Type B pancreatic cell (in vitro differentiated cells): ENCODE data around the gene ACKR3. TPM values are rescaled to one million over a fixed set of nuclear protein-coding genes. Genes with fewer than 3 reads are reported as not detected.

Source experiments
- DNase-seq: peaks from one replicate; pipeline ENCODE4 v3.0.0; 2021; ENCODE audit warnings: mixed read lengths; ENCODE audit not compliant: unreplicated experiment; ENCODE audit errors: extremely low spot score
- H3K27ac Mint-ChIP-seq: 2 replicates; pipeline ENCODE4 v1.8.0; 2021; ENCODE audit warnings: mild to moderate bottlenecking, mixed read lengths
- H3K27me3 Mint-ChIP-seq: 2 replicates; pipeline ENCODE4 v1.8.0; 2021; ENCODE audit warnings: mixed read lengths
- H3K36me3 Mint-ChIP-seq: 2 replicates; pipeline ENCODE4 v1.8.0; 2021; ENCODE audit warnings: mixed read lengths
- H3K4me1 Mint-ChIP-seq: one replicate; pipeline ENCODE4 v1.8.0; 2021; ENCODE audit warnings: mixed read lengths; ENCODE audit not compliant: unreplicated experiment
- H3K4me3 Mint-ChIP-seq: 2 replicates; pipeline ENCODE4 v1.8.0; 2021; ENCODE audit warnings: mild to moderate bottlenecking, mixed read lengths
- H3K9me3 Mint-ChIP-seq: 2 replicates; pipeline ENCODE4 v1.8.0; 2021; ENCODE audit warnings: mixed read lengths
- total RNA-seq: library from RNA; stranded (reverse); gene quantifications from 2 replicates; pipeline ENCODE4 v1.2.1, GENCODE V29; 2021; ENCODE audit warnings: low replicate concordance
- TF ChIP-seq, protein P1 (sequence below): fragments of 200-600 bp; sonication (generic); conservative IDR thresholded peaks from 2 replicates; pipeline ENCODE4 v1.5.0; 2021; ENCODE audit warnings: antibody characterized with exemption, mild to moderate bottlenecking

ACKR3 gene
- total RNA-seq, 1 donor from 2014 or later: 44.6 TPM

DNA sequence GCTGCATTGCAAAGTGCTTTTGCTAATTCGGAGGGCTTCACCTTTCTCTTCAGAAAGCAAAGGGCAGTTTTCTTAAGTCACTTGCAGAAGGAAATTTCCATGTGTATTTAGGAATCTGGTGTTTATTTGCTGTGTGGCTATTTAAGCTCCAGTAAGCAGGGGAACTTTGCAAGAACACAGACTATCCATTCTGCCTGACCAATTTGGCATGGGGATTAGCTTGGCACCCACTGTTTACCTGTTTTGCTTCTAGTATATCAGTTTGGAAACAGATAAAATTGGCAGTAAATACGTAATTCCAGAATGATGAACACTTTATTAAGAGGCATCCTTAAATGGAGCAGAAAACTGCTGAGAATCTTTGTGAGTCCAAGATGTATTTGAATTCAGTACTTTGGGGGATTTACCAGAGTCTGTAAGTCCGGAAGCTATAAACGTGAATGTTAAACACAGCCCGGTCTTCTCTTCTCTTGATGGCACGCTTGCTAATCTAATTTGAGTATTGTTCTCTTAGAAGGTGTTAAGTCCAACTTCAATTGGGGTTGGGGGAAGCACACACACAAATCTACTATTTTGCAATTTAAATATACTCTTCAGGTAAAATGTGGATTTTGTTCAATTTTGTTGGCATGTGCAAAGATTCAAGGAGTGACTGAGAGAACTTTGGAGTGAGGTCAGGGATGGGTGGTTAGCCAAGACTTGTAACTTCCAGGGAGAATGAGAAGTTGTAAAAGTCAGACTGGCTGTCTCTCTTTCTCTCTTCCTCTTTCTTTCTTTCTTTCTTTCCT lies 650 bp downstream of the ACKR3 start:
- peaks cover 9% of the 10 kb centered on the region for H3K36me3 Mint-ChIP-seq
- H3K4me1 Mint-ChIP-seq: peaks cover 50% of the 10 kb centered on the region
- DNase-seq: no peak
- peak overlapping the region; percentile 85 for H3K27ac Mint-ChIP-seq
- TF ChIP-seq, protein P1, sequence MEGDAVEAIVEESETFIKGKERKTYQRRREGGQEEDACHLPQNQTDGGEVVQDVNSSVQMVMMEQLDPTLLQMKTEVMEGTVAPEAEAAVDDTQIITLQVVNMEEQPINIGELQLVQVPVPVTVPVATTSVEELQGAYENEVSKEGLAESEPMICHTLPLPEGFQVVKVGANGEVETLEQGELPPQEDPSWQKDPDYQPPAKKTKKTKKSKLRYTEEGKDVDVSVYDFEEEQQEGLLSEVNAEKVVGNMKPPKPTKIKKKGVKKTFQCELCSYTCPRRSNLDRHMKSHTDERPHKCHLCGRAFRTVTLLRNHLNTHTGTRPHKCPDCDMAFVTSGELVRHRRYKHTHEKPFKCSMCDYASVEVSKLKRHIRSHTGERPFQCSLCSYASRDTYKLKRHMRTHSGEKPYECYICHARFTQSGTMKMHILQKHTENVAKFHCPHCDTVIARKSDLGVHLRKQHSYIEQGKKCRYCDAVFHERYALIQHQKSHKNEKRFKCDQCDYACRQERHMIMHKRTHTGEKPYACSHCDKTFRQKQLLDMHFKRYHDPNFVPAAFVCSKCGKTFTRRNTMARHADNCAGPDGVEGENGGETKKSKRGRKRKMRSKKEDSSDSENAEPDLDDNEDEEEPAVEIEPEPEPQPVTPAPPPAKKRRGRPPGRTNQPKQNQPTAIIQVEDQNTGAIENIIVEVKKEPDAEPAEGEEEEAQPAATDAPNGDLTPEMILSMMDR: no peak
- H3K27me3 Mint-ChIP-seq: peaks cover 33% of the 10 kb centered on the region
- peak overlapping the region; percentile 92 for H3K4me3 Mint-ChIP-seq
- H3K9me3 Mint-ChIP-seq: no peaks in the 10 kb centered on the region

DNA sequence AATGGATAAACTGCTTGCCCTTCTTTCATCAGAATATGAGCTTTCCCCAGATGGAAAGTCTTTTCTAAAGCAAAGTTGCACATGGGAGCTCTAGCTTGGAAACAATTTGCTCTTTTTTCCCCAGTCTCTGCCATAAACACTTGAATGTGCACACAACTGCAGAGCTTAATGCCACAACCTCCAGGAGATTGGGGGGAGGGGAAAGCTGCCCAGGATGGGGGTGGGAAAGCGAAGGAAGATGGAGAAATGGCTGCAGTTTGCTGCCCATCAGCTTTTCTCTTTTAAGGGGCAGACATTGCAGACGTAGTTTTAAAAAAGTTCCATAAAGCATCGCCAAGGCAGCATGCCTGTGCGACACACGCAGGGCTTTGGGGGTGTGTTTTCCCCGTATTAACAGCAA lies 1.5 kb downstream of the ACKR3 start:
- TF ChIP-seq, protein P1: no peak
- Mint-ChIP-seq H3K27me3 (peaks cover 26% of the 10 kb centered on the region), H3K9me3 (no peaks in the 10 kb centered on the region), H3K27ac (peak overlapping the region; percentile 24), H3K4me1 (peaks cover 56% of the 10 kb centered on the region), H3K36me3 (peaks cover 15% of the 10 kb centered on the region), H3K4me3 (peak overlapping the region; percentile 92)
- DNase-seq: no peak

DNA sequence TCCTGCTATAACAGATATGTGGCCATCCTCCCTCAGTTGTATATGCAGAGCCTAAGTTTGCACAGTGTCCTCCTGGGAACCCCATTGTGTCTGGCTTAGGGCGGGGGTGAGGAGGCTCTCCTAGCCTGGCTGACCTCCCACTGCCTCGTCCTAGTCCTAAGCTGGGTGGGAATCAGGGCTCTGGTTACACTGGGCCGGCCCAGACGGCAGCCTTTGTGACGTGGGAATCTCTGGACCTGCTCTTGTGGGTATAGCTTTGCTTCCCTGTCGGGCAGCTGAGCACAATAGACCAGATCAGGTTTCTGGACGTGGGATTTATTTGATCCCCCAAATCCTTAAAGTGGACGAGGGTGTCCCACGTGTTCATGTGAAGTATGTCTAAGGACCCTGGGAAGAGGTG lies 2.9 kb downstream of the ACKR3 start:
- H3K27ac Mint-ChIP-seq: peak overlapping the region; percentile 62
- H3K27me3 Mint-ChIP-seq: peaks cover 16% of the 10 kb centered on the region
- H3K36me3 Mint-ChIP-seq: peaks cover 28% of the 10 kb centered on the region
- no peaks in the 10 kb centered on the region for H3K9me3 Mint-ChIP-seq
- H3K4me3 Mint-ChIP-seq: peak overlapping the region; percentile 92
- peaks cover 70% of the 10 kb centered on the region for H3K4me1 Mint-ChIP-seq
- no peak for DNase-seq
- TF ChIP-seq, protein P1: no peak

DNA sequence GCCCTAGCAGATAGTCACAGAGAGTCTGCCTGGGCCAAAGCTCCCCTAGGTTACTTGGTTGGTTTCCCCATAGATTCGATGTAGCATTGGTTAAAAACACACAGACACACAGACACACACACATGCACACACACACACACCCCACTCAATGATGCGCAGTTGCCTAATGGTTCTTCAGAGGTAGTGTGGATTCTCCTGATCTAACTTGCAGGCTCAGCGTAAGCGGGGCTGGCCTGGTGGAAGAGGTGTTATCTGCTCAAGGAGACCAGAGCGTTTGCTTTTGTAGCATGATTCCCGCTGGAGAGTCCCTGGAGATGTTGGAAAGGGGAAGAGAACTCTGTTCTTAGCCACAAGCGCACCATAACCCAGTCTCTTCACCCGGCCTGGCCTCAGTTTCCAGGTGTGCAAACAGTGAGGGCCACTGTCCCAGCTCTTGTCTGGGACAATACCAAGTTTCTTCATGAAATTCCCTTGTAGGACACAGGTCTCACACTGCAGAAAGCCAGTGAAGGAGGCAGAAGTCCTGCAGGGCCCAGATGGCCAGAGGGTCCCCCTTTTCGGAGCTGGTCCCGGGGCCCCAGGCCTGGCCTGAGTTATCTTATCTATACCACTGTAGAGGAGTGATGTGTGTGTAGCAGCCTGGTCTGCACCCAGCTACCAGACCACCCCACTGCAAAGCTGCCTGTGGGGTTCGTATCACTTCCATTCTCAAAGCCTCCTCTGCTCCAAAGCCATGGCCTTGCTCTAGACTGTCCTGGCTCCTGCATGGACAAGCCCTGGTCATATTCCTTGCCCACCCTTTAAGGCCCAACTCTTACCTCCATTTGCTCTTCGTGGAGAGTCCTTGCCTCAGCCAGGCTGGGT lies 3.7 kb downstream of the ACKR3 start:
- peaks cover 70% of the 10 kb centered on the region for H3K4me1 Mint-ChIP-seq
- peak overlapping the region; percentile 92 for H3K4me3 Mint-ChIP-seq
- no peaks in the 10 kb centered on the region for H3K9me3 Mint-ChIP-seq

DNA sequence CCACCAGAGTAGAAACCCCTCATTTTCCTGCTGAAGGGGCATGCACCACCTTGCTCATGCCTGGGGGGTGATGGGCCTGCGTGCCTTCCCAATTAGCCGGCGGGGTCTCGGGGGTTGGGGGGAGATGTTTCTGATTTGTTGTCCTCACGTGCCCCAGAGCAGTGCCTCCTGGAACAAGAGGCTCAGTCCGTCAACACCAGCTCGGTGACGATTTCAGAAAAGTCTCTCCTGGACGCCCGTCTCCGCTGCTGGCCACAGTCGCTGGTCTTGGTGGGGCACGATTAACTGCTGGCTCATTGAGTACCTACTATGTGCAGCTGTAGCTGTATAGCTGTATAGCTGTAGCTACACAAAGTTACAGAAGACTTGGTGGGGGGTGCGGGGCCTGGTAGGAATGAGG lies 4.4 kb downstream of the ACKR3 start:
- H3K27ac Mint-ChIP-seq: peak overlapping the region; percentile 32
- TF ChIP-seq, protein P1: no peak
- no peaks in the 10 kb centered on the region for H3K9me3 Mint-ChIP-seq
- H3K27me3 Mint-ChIP-seq: peaks cover 13% of the 10 kb centered on the region
- peaks cover 73% of the 10 kb centered on the region for H3K4me1 Mint-ChIP-seq
- DNase-seq: no peak
- peak overlapping the region; percentile 72 for H3K4me3 Mint-ChIP-seq
- peaks cover 36% of the 10 kb centered on the region for H3K36me3 Mint-ChIP-seq

More for the DNA sequence above, 3.7 kb downstream of the ACKR3 start:
- peaks cover 13% of the 10 kb centered on the region for H3K27me3 Mint-ChIP-seq
- TF ChIP-seq, protein P1: no peak
- peaks cover 33% of the 10 kb centered on the region for H3K36me3 Mint-ChIP-seq
- DNase-seq: no peak
- peak overlapping the region; percentile 62 for H3K27ac Mint-ChIP-seq
